HG02610 (cell line): ENCODE data around the gene TDRD7.
"Not testable (repeated sequence)": the region's sequence is repeated elsewhere in the genome, so short reads cannot be mapped to it uniquely, and the experiment has no call there.

Experiments
- ATAC-seq: cut with Tn5 transposase; IDR thresholded peaks from one replicate; pipeline ENCODE4 v1.9.1; 2021; ENCODE audit warnings: mild to moderate bottlenecking, moderate library complexity; ENCODE audit not compliant: unreplicated experiment

Gene TDRD7

DNA sequence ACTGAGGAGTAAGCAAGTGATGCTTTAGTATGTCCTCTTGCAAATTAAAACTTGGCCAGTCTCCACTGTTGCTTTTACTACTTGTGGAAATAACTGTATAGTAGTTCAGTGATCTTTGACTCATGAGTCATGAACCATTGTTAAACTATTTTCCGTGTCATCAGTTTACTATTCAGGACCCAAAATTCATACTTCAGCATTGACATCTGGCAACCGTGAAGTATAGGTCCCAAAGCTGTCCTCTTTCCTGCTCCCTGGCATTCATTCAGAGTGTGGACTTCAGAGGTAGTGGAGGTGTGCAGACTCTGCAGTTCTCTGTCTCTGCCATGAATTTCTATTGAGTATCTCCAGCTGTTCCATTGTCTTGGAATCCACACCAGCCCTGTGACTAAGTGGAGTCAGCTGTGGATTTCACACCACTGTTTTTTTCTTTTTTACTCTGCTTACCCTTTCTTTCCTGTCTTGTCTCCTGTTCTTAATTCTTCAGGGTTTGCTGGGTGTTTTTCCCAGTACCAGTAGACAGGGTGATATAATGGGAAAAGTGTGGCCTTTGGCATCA lies 7.5 kb downstream of the TDRD7 start:
- no peak for ATAC-seq

DNA sequence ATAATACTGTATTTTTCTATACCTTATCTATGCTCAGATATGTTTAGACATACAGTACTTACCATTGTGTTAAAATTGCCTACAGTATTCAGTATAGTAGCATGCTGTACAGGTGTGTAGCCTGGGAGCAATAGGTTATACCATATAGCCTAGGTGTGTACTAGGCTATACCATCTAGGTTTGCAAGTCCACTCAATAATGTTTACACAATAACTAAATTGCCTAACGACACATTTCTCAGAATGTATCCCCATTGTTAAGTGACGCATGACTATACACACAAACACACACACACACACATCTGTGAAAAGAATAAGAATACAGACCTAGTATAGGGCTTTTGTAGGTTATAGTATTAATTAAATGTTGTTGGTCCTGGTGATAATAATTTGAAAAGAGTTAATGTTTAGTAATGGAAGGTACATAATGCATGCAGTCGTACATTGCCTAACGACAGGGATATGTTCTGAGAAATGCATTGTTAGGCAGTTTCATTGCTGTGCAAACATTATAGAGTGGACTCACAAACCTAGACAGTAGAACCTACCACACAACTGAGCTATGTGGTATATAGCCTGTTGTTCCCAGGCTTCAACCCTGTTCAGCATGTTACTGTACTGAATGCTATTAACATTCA lies 13.6 kb downstream of the TDRD7 start:
- no peak for ATAC-seq

DNA sequence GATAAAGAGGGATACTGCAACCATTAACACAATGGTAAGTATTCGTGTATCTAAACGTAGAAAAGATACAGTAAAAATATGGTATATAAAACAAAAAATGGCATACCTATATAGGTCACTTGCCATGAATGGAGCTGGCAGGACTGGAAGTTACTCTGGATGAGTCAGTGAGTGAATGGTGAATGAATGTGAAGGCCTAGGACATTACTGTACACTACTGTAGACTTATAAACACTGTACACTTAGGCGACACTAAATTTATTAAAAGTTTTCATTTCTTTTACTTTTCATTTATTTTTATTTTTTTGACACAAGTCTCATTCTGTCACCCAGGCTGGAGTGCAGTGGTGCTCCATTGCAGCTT lies 14.1 kb downstream of the TDRD7 start:
- ATAC-seq: no peak

DNA sequence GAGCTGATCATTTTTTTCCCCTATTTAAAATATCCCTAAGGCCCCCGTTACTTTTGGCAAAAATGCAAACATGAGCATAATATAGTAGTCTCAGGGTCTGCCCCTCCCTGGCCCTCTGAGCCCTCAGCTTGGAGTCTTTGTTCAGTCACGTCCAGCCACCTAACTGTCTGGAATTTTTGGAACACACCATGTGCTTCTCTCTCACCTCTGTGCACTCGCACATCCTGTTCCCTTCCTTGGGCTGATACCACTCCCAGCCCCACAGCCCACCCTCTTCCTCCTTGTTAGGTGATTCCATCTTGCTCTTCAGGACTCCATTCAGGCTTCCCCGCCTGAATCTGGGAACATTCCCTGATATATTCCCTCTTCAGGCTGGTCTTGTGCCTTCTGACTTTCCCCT lies 16.0 kb downstream of the TDRD7 start:
- no peak for ATAC-seq

DNA sequence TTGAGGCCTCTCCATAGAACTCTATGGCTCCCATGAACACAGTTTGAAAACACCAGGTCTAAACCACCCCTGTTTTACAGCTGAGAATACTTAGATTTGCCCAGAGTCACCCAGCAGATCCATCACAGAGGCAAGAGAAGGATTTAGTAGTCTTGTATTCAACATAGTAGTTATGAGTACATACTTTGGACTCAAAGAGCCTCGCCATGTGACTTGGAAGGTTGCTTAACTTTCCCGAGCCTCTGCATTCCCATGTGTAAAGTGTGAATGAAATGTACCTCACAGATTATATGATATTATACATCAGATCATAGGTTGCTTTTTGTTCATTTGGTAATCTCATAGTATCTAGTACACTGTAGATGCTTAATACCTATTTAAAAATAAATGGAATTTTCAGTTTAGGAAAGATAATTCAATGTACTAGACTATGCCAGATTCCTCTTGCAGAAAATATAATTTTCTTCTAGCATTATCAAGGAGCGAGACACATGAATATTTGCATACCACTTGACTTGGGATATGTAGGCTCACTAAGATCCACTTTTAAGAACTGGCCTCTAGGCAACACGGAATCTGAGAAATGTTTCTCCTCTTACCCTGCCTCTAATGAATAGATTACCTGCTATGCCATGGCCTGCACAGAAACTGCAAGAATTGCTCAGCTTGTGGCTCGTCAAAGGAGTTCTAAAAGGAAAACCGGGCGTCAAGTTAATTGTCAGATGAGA lies 18.6 kb downstream of the TDRD7 start:
- no peak for ATAC-seq

DNA sequence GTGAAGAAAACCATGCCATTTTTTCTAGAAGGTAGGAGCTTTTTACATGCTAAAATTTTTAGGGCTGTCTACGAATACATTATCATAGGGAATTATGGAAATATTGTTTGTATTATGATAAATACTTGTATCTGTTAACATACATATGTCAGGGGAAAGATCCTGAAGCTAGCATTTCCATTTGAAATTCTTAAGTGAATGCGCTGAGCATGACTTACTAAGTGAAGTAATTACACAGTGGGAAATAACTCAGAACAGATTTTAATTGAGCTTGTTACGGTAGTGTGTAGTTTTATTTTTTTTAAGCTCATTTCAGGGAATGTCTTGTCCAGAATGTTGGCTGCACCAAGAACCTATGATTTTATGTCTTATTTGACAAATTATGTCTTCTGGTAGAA lies 19.1 kb downstream of the TDRD7 start:
- ATAC-seq: no peak

DNA sequence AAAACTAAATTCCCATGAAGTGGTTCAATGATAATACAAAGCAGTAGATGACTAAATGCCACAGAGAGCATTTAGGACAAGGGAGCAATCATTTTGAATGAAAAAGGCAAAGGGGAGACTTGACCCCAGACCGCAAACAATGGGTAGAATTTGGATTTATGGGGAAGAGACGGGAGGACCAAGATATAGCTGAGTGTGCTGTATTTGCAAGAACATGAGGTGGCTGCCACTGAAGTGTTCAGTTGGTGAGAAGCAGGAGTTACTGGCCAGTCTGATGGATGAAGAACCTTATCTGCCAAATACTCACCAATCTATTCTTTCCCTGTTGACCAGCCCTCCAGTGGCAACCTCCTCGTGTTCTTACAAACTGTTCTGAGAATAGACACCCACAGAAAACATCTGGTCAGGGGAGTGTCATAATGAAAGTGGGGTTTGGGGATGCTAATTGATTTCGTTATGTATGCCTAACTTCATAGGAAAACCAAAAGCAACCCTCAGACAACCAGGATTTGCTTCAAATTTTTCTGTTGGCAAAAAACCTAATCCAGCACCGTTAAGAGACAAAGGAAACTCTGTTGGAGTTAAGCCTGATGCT lies 19.8 kb downstream of the TDRD7 start:
- ATAC-seq: no peak

DNA sequence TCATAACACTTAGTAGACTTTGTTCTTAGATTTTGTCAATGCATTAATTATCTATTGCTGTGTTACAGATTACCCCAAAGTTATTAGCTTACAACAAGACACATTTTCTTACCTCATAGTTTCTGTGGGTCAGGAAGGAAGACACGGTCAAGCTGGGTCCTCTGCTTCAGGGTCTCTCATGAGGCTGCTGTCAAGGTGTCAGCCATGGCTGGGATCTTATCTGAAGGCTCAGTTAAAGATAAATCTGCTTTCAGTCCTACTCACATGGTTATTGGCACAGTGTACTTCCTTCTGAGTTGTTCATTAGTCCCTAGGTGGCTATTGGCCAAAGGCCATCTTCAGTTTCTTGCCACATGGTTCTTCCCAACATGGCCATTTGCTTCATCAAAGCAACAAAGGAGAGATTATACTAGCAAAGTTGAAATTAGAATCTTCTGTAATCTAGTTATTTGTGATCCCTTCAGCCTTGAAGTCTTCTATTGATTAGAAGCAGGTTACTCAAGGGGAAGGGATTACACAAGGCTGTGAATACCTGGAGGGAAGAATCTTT lies 25.2 kb downstream of the TDRD7 start:
- ATAC-seq: no peak

DNA sequence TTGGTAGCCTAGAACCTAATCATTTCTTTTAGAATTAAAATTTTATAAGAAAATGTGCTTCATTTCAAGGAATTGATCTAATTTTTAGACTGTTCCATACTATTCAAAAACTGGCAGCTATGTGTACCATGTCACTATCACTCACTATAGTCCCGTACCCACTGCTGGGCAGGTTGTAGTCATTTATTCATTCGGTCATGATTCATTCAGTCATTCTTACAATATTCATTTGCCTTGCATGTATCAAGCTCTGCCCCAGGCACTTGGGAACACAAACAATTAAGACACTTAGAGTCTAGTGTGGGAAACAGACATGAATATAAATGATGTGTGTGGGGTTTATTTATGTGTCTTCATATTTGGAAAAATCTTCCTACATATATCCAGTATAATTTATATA lies 26.4 kb downstream of the TDRD7 start:
- ATAC-seq: no peak

DNA sequence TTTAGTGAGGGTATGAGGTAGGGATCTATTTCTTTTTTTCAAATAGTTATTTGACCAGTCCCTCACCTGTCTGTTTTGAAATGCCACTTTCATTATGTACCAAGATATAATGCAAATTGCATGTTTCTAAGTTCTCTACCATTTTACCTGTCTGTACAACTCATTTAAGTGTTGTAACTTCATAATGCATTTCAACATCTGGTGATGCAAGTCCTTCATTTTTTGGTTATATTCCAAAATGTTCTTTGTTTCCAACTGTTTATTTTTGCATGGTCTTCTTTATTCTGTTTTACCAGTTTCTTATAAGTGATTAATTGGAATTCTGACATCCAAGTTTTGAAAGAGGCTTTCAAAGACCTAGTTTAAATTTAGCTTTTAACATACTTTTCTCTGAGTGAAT lies 26.8 kb downstream of the TDRD7 start:
- ATAC-seq: no peak

DNA sequence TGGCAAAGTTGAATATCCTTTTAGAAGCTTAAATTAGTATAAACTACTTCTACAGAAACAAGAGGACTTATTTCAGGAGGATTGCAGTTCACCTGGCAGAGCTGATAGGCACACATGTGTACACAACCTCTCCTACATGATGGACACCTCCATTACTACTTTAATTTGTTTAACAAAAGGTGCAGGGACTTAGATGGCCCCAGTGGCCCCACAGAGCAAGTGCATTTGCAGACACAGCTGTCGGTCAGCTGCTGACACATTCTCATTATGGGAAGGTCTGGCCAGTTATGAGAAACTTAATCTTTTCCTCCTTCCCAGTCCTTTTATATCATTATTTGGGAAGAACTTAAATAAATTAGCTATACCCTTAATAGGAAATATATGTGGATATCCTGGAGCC lies 28.3 kb downstream of the TDRD7 start:
- no peak for ATAC-seq

DNA sequence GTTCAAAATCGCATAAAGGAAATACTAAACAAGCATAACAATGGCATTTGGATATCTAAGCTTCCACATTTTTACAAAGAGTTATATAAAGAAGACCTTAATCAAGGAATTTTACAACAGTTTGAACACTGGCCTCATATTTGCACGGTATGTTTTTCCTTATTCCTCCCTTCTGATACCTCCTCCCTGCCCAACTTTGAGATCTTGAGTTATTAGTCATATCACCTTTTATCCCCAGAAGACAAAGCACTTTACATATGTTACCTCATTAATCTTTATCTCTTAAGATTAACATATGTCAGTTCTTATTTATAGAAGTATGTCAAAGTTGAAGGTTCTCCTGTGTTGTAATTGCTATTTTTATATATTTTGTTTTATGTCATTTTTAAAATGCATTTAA lies 29.8 kb downstream of the TDRD7 start:
- no peak for ATAC-seq

DNA sequence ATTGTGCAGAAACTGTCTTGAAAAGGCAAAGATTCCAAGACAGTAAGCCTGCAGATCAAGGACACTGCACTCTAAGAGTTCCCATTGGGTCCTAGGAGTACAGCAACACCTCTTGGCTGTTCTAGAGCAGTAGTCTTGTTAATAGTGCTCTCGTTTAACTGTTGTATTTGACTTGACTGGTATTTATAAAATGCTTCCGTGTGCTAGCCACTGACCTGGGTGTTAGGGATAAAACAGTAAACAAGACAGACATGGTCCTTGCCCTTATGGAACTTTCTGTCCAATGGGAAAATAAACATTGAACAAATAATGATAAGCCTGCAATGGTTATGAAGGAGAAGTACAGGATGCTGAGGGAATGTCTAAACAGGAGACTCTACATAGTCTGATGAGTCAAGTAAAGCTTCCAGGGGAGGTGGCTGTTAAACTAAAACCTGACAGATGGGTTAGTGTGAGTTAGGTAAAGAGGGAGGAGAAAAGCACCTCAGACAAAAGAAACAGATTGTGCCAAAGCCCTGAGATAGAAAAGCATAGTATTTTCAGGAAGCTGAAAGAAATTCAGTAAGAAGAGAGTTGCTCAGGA lies 33.3 kb downstream of the TDRD7 start:
- no peak for ATAC-seq

DNA sequence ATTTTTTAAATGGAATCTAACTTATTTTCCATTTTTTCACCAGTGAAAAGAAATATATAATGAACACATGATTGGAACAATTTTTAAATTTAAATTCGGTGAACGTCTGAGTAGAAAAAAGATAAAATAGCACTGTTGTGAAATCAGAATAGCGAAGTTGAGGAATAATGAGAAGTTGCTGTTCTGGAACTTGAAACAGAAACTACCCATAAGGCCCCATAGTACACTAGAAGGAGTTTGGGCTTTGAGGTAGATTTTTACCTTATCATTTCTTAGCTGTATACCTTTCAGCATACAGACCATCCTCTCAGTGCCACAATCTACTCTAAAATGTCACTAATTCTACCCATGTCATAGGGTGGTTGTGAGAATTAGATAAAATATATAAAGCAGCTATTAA lies 35.1 kb downstream of the TDRD7 start:
- ATAC-seq: no peak

DNA sequence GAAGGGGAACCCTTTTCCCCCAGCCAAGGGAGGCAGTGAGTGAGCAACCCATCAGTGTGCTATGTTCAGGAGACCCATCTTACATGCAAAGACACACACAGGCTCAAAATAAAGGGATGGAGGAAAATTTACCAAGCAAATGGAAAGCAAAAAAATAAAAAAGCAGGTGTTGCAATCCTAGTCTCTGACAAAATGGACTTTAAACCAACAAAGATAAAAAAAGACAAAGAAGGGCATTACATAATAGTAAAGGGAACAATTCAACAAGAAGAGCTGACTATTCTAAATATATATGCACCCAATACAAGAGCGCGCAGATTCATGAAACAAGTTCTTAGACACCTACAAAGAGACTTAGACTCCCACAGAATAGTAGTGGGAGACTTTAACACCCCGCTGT lies 41.7 kb downstream of the TDRD7 start:
- ATAC-seq: not testable (repeated sequence)

DNA sequence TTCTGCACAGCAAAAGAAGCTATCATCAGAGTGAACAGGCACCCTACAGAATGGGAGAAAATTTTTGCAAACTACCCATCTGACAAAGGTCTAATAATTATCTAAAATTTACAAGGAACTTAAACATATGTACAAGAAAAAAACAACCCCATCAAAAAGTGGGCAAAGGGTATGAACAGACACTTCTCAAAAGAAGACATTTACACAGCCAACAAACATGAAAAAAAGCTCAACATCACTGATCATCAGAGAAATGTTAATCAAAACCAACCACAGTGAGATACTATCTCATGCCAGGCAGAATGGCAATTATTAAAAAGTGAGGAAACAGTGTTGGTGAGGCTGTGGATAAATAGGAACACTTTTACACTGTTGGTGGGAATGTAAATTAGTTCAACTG lies 44.9 kb downstream of the TDRD7 start:
- not testable (repeated sequence) for ATAC-seq

DNA sequence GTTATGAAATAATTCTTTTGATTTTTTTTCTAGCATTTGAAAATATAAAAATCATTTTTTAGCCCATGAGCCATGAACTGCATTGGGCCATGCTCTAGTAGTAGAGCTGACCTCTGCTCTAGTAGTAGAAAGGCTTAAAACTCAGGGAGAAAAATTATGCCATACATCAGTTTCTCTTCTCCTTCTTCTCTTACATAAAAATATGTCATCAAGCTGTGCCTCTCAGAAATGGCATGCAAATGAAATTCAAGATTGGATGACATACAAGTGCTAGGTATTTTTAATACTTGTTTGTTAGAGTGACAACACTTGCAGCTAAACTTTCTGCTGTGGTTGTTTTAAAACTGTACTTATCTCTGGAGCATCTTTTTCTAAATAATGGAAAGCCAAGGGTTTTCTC lies 47.4 kb downstream of the TDRD7 start:
- ATAC-seq: no peak

DNA sequence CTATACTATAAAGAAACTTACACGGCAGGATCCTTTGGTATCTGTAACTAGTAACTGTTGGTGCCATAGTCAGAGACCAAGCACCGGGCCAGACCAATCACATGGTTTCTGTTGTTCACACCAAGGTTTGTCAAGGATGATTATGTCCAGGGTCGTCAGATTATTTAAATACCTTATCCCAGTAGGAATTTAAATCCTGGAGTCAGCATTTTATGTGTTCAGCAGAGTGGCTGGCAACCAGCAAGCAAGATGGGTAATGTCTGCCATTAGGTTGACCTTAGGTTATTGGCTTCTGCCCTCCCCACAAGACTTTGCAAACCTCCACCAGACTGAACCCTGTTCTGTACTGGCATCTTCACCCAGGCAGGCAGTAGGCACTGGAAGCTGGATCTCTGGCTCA lies 50.3 kb downstream of the TDRD7 start:
- ATAC-seq: no peak

DNA sequence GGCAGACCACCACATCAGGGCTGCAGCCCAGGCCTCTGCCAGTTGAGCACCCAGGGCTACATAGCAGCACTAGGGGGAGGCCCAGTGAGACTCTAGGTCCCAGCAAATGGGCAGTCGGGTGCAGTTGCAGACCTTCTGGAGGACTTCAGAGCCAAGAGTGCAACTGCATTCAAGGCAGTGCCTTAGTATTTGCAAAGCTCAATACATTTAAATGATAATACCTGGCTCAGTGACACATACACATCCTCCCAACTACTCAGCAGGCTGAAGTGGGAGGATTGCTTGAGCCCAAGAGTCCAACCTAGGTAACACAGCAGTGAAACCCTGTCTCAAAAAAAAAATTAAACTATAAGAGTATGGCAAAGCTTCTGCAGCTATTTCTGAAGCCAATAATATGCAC lies 51.0 kb downstream of the TDRD7 start:
- no peak for ATAC-seq

DNA sequence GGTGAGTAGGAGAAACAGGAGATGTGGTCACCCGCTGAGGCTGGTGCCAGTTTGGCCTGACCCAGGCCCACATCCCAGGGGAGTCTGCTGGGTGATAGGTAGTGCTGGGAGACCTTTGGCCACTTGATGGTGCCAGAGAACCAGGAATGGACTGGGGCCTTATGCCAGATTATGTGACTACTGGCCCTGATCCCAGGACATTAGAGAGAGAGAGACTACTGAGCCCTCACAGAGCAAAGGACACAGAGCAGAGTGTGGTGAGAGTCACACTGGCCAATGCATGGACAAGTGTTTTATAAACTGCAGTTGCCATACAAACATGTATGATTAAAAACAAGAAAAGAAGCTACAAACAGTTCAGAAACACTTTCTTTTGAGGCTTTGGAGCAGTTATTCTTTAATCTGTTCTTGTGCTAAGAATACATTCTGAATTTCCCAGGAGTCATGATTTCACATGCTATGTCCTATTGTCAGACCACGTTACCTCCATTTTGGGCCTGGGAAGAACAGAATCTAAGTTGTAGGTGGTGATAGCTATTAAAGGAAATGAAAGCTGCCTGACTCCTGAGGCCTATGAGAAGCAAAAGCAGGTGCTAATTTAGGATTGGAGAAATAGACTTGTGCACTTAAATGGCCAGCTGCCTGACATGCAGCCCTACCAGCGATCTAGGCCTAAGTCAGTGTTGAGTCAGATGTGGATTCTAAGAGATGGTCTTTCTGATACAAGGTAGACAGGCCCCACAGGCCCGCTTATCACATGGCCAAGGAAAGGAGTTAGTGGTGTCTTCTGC lies 57.0 kb downstream of the TDRD7 start:
- peak; percentile 67 for ATAC-seq

DNA sequence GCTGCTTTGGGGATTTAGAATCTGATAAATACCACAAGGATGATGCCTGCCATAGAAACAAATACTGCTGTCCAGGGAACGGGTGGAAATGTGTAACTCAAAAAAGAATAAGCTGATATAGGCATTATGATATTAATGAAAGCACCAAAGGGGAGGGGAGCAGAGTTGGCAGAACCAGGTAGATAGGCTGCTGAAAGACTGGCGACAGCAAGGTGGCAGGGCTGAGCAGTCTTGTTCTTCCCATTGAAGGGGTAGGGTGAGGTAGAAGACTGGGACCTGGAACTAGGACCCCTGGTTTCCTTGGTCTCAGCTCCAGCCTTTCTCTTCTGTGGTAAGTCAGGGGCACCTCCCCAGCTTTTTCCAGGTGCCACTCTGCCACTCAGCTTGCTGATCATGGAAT lies 58.2 kb downstream of the TDRD7 start:
- no peak for ATAC-seq
